Parathyroid adenoma (tissue), 2 donors: ENCODE measurements around the gene ISCU.

Experiments used
- H2AFZ ChIP-seq: fragments of 300-600 bp; sonication (generic); one replicate; pipeline ENCODE4 v1.7.0; 2017; ENCODE audit warnings: antibody characterized with exemption, mild to moderate bottlenecking
- H3K27ac ChIP-seq: fragments of 300-600 bp; sonication (generic); one replicate; pipeline ENCODE4 v1.7.0; 2017
- H3K27me3 ChIP-seq: fragments of 300-600 bp; sonication (generic); one replicate; pipeline ENCODE4 v1.7.0; 2017; ENCODE audit warnings: low read length; ENCODE audit not compliant: control insufficient read depth, insufficient read depth
- H3K36me3 ChIP-seq: fragments of 300-600 bp; sonication (generic); one replicate; pipeline ENCODE4 v1.7.0; 2017; ENCODE audit warnings: low read length; ENCODE audit not compliant: control insufficient read depth, insufficient read depth
- H3K4me1 ChIP-seq: fragments of 300-600 bp; sonication (generic); one replicate; pipeline ENCODE4 v1.7.0; 2017; ENCODE audit warnings: control low read depth
- H3K4me2 ChIP-seq: fragments of 300-600 bp; sonication (generic); one replicate; pipeline ENCODE4 v1.7.0; 2017; ENCODE audit warnings: low read length
- H3K4me3 ChIP-seq: fragments of 300-600 bp; sonication (generic); one replicate; pipeline ENCODE4 v1.7.0; 2017; ENCODE audit warnings: low read depth, low read length
- H3K79me2 ChIP-seq: fragments of 300-600 bp; sonication (generic); one replicate; pipeline ENCODE4 v1.7.0; 2017; ENCODE audit warnings: control low read depth
- H3K9ac ChIP-seq: fragments of 300-600 bp; sonication (generic); one replicate; pipeline ENCODE4 v1.7.0; 2017; ENCODE audit warnings: mild to moderate bottlenecking
- H3K9me3 ChIP-seq: fragments of 300-600 bp; sonication (generic); one replicate; pipeline ENCODE4 v1.7.0; 2017; ENCODE audit warnings: low read length; ENCODE audit not compliant: control insufficient read depth
- TF ChIP-seq, protein P1 (sequence below): fragments of 300-600 bp; sonication (generic); IDR thresholded peaks from one replicate; pipeline ENCODE4 v1.7.0; 2017; ENCODE audit warnings: antibody characterized with exemption, mild to moderate bottlenecking
- donor health status: primary hyperparathyroidism.

The ISCU gene

DNA sequence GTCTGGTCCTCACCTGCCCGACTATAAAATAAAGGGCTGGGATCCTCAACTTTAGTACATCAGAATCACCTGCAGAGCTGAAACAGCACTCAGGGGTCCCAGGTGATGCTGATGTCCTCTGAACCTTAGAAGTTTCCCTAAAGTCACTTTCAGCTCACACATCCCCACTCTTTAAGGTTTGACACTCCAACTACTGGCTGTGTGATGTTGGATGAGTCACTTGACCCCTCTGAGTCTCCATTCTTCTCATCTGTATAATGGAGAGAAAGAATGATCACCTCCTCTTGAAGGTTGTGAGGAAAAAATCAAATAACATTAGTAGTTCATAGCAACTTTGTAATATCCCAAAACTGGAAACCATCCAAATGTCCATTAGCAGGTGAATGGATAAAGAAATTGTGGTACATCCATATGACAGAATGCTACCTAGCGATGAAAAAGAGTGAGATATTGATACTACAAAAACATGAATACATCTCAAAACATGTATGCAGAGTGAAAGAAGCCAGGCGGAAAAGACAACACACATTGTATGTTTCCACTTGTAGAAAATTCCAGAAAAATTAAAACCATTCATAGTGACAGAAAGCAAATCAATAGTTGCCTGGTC, 22.2 kb downstream of the ISCU start:
- Histone ChIP-seq H3K4me3 (no peak overlapping the region), H3K79me2 (no peaks in the 10 kb centered on the region), H3K9me3 (no peaks in the 10 kb centered on the region), H3K4me1 (no peaks in the 10 kb centered on the region), H3K36me3 (no peaks in the 10 kb centered on the region), H3K27me3 (no peaks in the 10 kb centered on the region), H3K27ac (no peak overlapping the region), H3K9ac (no peak overlapping the region), H3K4me2 (no peak overlapping the region), H2AFZ (no peak overlapping the region)
- TF ChIP-seq, protein P1, sequence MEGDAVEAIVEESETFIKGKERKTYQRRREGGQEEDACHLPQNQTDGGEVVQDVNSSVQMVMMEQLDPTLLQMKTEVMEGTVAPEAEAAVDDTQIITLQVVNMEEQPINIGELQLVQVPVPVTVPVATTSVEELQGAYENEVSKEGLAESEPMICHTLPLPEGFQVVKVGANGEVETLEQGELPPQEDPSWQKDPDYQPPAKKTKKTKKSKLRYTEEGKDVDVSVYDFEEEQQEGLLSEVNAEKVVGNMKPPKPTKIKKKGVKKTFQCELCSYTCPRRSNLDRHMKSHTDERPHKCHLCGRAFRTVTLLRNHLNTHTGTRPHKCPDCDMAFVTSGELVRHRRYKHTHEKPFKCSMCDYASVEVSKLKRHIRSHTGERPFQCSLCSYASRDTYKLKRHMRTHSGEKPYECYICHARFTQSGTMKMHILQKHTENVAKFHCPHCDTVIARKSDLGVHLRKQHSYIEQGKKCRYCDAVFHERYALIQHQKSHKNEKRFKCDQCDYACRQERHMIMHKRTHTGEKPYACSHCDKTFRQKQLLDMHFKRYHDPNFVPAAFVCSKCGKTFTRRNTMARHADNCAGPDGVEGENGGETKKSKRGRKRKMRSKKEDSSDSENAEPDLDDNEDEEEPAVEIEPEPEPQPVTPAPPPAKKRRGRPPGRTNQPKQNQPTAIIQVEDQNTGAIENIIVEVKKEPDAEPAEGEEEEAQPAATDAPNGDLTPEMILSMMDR = no peak

DNA sequence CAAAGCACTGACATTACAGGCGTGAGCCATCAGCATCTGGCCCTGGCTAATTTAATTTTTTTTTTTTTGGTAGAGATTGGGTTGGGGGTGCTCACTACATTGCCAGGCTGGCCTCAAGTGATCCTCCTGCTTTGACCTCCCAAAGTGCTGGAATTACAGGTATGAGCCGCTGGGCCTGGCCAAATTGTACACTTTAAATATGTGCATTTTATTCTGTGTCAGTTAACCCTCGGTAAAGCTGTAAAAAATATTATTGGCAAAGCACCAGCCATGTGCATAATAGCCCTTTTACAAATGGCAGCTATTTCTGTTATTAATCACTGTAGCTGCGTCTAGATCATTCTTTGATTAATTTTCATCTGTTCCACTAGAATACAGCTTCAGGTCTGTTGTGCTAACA, 23.5 kb downstream of the ISCU start:
- TF ChIP-seq, protein P1 = no peak
- Histone ChIP-seq H3K79me2 (no peaks in the 10 kb centered on the region), H2AFZ (no peak overlapping the region)

DNA sequence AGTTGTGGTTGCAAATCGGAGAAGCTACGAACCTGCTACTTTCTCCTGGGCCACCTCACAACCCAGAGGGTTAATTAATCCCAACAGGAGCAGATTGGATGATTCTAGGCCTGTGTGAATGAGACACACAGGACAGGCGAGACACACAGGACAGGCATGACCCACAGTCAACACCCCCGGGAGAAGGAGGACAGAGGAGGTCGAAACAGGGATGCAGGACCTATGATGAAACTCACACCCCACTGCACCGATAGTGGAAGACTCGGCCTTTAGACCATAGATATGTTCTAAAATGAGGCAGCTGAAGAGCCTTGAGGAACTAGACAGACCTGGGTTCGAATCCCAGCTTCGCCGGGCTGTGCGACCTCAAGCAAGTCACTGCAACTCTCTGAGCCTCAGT, 23.9 kb downstream of the ISCU start:
- no peak overlapping the region for H3K4me3 ChIP-seq
- TF ChIP-seq, protein P1 = no peak
- H3K79me2 ChIP-seq = no peaks in the 10 kb centered on the region
- no peaks in the 10 kb centered on the region for H3K36me3 ChIP-seq
- no peak overlapping the region for H3K27ac ChIP-seq
- no peaks in the 10 kb centered on the region for H3K27me3 ChIP-seq
- no peaks in the 10 kb centered on the region for H3K4me1 ChIP-seq
- H3K9me3 ChIP-seq = no peaks in the 10 kb centered on the region
- no peak overlapping the region for H2AFZ ChIP-seq
- H3K9ac ChIP-seq = no peak overlapping the region
- no peak overlapping the region for H3K4me2 ChIP-seq

More for the DNA sequence above, 23.5 kb downstream of the ISCU start:
- no peak overlapping the region for H3K4me2 ChIP-seq
- H3K9me3 ChIP-seq = no peaks in the 10 kb centered on the region
- H3K4me1 ChIP-seq = no peaks in the 10 kb centered on the region
- H3K27me3 ChIP-seq = no peaks in the 10 kb centered on the region
- no peaks in the 10 kb centered on the region for H3K36me3 ChIP-seq
- no peak overlapping the region for H3K4me3 ChIP-seq
- no peak overlapping the region for H3K27ac ChIP-seq
- no peak overlapping the region for H3K9ac ChIP-seq

DNA sequence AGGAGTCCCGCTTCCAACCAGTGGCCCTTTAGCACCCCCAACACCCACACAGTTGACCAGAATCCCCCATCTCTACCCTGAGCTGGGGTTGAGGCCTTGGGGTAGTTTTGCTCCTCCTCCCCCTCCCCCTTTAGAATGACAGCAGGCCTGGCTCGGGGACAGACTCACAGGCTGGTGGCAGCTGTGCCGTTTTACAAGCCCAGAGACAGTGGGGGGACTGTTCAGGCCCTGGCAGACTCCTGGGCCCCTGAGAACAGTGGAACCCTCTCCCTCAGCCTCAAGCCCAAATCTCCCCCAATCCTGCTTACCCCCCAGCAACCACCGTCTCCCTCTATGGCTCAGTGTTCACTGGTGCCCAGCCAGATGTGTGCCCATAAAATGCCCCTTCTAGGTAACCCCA, 25.4 kb downstream of the ISCU start:
- Histone ChIP-seq H3K4me3 (no peak overlapping the region), H3K36me3 (no peaks in the 10 kb centered on the region), H2AFZ (no peak overlapping the region), H3K79me2 (no peaks in the 10 kb centered on the region), H3K9me3 (no peaks in the 10 kb centered on the region), H3K27me3 (no peaks in the 10 kb centered on the region), H3K27ac (no peak overlapping the region), H3K4me2 (no peak overlapping the region), H3K4me1 (no peaks in the 10 kb centered on the region), H3K9ac (no peak overlapping the region)
- TF ChIP-seq, protein P1 = no peak
